CD8-positive, alpha-beta memory T cell (primary cell): Measurements from ENCODE around the gene ZBED4. TPM values are rescaled to one million over a fixed set of nuclear protein-coding genes. Genes with fewer than 3 reads are reported as not detected.

Source experiments
- CTCF ChIA-PET: fragments of 350-600 bp; sonication (Branson Sonifier 250); formaldehyde crosslinking; loops from one replicate; lab custom pipeline; 2021; ENCODE audit warnings: antibody characterized with exemption; lab: Charles Lee
- POLR2A ChIA-PET: fragments of 350-600 bp; sonication (Branson Sonifier 250); formaldehyde crosslinking; loops from one replicate; lab custom pipeline; 2021; ENCODE audit warnings: antibody characterized with exemption; lab: Charles Lee
- DNase-seq, 5 donors: peaks; one replicate each; pipeline versions ENCODE4 v3.0.0 to v3.0.0-alpha.2; 2020 to 2022; ENCODE audit warnings: mixed read lengths in 1 of 5
- H3K27ac ChIP-seq: one replicate; pipeline ENCODE4 v1.7.0; 2013; ENCODE audit warnings: low read depth, mild to moderate bottlenecking, low read length, moderate library complexity
- H3K27me3 ChIP-seq: 2 replicates; pipeline ENCODE4 v1.7.0; 2013; ENCODE audit warnings: low read length, mild to moderate bottlenecking; ENCODE audit not compliant: insufficient read depth, poor library complexity, severe bottlenecking
- H3K36me3 ChIP-seq: 2 replicates; pipeline ENCODE4 v1.7.0; 2013; ENCODE audit warnings: mild to moderate bottlenecking, low read length, moderate library complexity; ENCODE audit not compliant: insufficient read depth
- H3K4me1 ChIP-seq: 2 replicates; pipeline ENCODE4 v1.7.0; 2013; ENCODE audit warnings: mild to moderate bottlenecking, low read length, moderate library complexity; ENCODE audit not compliant: insufficient read depth
- H3K4me3 ChIP-seq: 2 replicates; pipeline ENCODE4 v1.7.0; 2013; ENCODE audit warnings: mild to moderate bottlenecking, low read length
- H3K9me3 ChIP-seq: 2 replicates; pipeline ENCODE4 v1.7.0; 2013; ENCODE audit warnings: mild to moderate bottlenecking, low read length
- H3K27ac Mint-ChIP-seq, 8 donors: one replicate each; pipeline ENCODE4 v1.8.0; 2020 to 2021; ENCODE audit warnings: mixed read lengths in 8 of 8, mild to moderate bottlenecking in 6 of 8, inconsistent platforms in 3 of 8, moderate library complexity in 3 of 8
- H3K27me3 Mint-ChIP-seq, 2 donors: one replicate each; pipeline ENCODE4 v1.8.0; 2020 to 2021; ENCODE audit warnings: mixed read lengths in 2 of 2, mild to moderate bottlenecking in 1 of 2, moderate library complexity in 1 of 2
- H3K36me3 Mint-ChIP-seq, 3 donors: one replicate each; pipeline ENCODE4 v1.8.0; 2020 to 2021; ENCODE audit warnings: mixed read lengths in 3 of 3, inconsistent platforms in 1 of 3, mild to moderate bottlenecking in 1 of 3
- H3K4me1 Mint-ChIP-seq, 3 donors: one replicate each; pipeline ENCODE4 v1.8.0; 2020 to 2021; ENCODE audit warnings: mixed read lengths in 3 of 3, inconsistent platforms in 1 of 3, mild to moderate bottlenecking in 1 of 3
- H3K4me3 Mint-ChIP-seq, 7 donors: one replicate each; pipeline ENCODE4 v1.8.0; 2020 to 2021; ENCODE audit warnings: mixed read lengths in 7 of 7, mild to moderate bottlenecking in 6 of 7, moderate library complexity in 4 of 7, inconsistent platforms in 2 of 7
- H3K9me3 Mint-ChIP-seq, 5 donors: one replicate each; pipeline ENCODE4 v1.8.0; 2020 to 2022; ENCODE audit warnings: mixed read lengths in 5 of 5, mild to moderate bottlenecking in 3 of 5, moderate library complexity in 2 of 5, inconsistent platforms in 1 of 5
- polyA plus RNA-seq: library from polyadenylated mRNA; unstranded; fragments of 300-500 nt; fragmentation: Illumina TruSeq; gene quantifications from one replicate; pipeline ENCODE4 v1.2.3, GENCODE V29; 2021
- total RNA-seq, 2 experiments: library from RNA; stranded (reverse); gene quantifications; one replicate each; pipeline ENCODE4 v1.2.3, GENCODE V29; 2021

ZBED4 gene
- total and polyA plus RNA-seq, 3 experiments from 2014 or later = 11.1 to 24.3 (median 24.2) TPM

GRCh38 chr22:49824185-49824925 lies 29.3 kb upstream of the ZBED4 start:
- Histone ChIP-seq H3K27ac (no peak overlapping the region), H3K4me1 (peaks cover 43% of the 10 kb centered on the region), H3K9me3 (no peaks in the 10 kb centered on the region), H3K4me3 (no peak overlapping the region), H3K36me3 (peaks cover 26% of the 10 kb centered on the region), H3K27me3 (no peaks in the 10 kb centered on the region)
- H3K4me3 Mint-ChIP-seq = peak overlapping the region; percentile 54 to 98 (median 93)
- H3K27ac Mint-ChIP-seq = peak overlapping the region in 7 of 8 donors; percentile 20 to 95 (median 71)
- no peaks in the 10 kb centered on the region for H3K9me3 Mint-ChIP-seq
- peaks cover 4 to 68% (median 11%) of the 10 kb centered on the region in 3 donors for H3K36me3 Mint-ChIP-seq
- peaks cover 41 to 71% (median 45%) of the 10 kb centered on the region in 3 donors for H3K4me1 Mint-ChIP-seq
- DNase-seq = no peak
- H3K27me3 Mint-ChIP-seq = peaks cover 0 to 4% of the 10 kb centered on the region in 2 donors
- POLR2A ChIA-PET = no interaction called here
- CTCF ChIA-PET = no interaction called here

- Mint-ChIP-seq H3K4me3 (peak overlapping the region; percentile 54 to 98 (median 93)), H3K36me3 (peaks cover 4 to 65% (median 13%) of the 10 kb centered on the region in 3 donors), H3K27me3 (peaks cover 0 to 4% of the 10 kb centered on the region in 2 donors), H3K27ac (peak overlapping the region in 7 of 8 donors; percentile 17 to 97 (median 76)), H3K9me3 (no peaks in the 10 kb centered on the region), H3K4me1 (peaks cover 43 to 74% (median 48%) of the 10 kb centered on the region in 3 donors)
- H3K36me3 ChIP-seq = peaks cover 25% of the 10 kb centered on the region
- H3K27me3 ChIP-seq = no peaks in the 10 kb centered on the region
- ChIA-PET POLR2A (no interaction called here), CTCF (interaction anchor here (1.8 kb wide), 1 partner anchor 91 kb away, joined by 4 read pairs; no protein-coding TSS in a partner anchor)
- no peak overlapping the region for H3K4me3 ChIP-seq
- DNase-seq = no peak
- peaks cover 43% of the 10 kb centered on the region for H3K4me1 ChIP-seq
- no peaks in the 10 kb centered on the region for H3K9me3 ChIP-seq
- no peak overlapping the region for H3K27ac ChIP-seq
Measured at GRCh38 chr22:49824936-49825335, 28.7 kb upstream of the ZBED4 start.

DNA sequence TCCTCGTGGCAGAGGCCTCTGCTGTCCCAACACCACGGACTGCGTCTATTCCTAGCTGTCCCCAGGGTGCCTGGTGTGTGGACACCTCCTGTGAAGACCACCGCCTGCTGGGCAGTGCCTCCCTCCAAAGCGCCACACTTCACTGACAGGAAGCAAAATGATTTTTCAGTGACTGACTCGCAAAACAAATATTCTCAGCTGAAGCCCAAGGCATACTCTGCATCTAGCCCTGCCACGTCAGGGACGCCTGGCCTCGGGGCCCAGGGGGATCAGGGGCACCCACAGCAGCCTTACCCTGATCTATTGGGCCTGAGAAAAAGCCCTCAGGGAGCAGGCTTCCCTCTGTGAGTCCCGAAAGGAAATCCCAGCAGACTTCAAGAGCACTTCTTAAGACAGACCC lies 28.2 kb upstream of the ZBED4 start:
- Mint-ChIP-seq H3K36me3 (peaks cover 4 to 60% (median 13%) of the 10 kb centered on the region in 3 donors), H3K27me3 (peaks cover 0 to 4% of the 10 kb centered on the region in 2 donors), H3K4me1 (peaks cover 40 to 71% (median 46%) of the 10 kb centered on the region in 3 donors), H3K27ac (peak overlapping the region; percentile 79 to 98 (median 96)), H3K4me3 (peak overlapping the region; percentile 91 to 98 (median 93)), H3K9me3 (no peaks in the 10 kb centered on the region)
- Histone ChIP-seq H3K36me3 (peaks cover 20% of the 10 kb centered on the region), H3K4me3 (peak overlapping the region; percentile 84), H3K27ac (peak overlapping the region; percentile 78), H3K9me3 (no peaks in the 10 kb centered on the region), H3K27me3 (no peaks in the 10 kb centered on the region), H3K4me1 (peaks cover 38% of the 10 kb centered on the region)
- no peak for DNase-seq
- ChIA-PET CTCF (interaction anchor here (0.9 to 1.8 kb wide), 5 partner anchors 12 to 205 kb away, joined by 3 to 6 read pairs (median 3); no protein-coding TSS in a partner anchor), POLR2A (interaction anchor here (0.6 to 1.4 kb wide), 2 partner anchors 23 to 30 kb away, joined by 4 to 5 read pairs; no protein-coding TSS in a partner anchor)

DNA sequence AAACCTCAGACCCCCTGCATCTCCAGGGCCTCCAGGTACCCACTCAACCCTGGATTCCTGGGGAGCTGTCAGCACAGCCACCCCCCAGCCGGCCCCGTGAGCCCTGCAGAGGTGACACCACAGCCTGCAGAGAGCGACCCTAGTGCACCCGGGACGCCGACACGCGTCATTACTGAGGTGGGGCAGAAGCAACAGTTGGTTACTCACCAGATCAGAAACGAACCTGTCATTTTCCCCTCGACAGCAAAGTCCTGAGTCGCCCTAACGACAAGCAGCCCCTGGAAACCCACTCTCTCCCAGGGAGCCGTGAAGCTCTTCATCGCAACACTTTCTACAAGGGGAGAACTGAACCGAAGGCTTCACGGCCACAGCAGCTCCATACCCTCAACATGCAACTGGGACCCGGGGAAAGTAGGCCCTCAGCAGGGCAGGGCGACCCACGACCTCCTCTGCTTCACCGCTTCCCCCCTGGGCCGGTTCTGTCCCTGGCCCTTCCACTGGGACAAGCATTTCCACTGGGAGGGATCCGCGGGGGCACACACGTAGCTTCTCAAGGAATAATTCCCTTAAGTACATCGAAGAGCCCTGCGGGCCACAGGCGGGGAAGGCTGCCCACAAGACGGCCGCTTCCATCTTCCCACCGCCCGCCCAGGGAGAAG lies 27.6 kb upstream of the ZBED4 start:
- Histone ChIP-seq H3K27me3 (no peaks in the 10 kb centered on the region), H3K27ac (peak overlapping the region; percentile 78), H3K4me1 (peaks cover 33% of the 10 kb centered on the region), H3K36me3 (peaks cover 14% of the 10 kb centered on the region), H3K9me3 (no peaks in the 10 kb centered on the region), H3K4me3 (peak overlapping the region; percentile 84)
- POLR2A ChIA-PET = interaction anchor here (0.6 to 1.4 kb wide), 4 partner anchors 23 to 92 kb away, joined by 4 to 5 read pairs (median 4); partner anchors contain the start of genes ALG12 and CRELD2
- Mint-ChIP-seq H3K27ac (peak overlapping the region; percentile 79 to 98 (median 96)), H3K4me1 (peaks cover 34 to 64% (median 40%) of the 10 kb centered on the region in 3 donors), H3K4me3 (peak overlapping the region; percentile 91 to 98 (median 93)), H3K36me3 (peaks cover 4 to 54% (median 11%) of the 10 kb centered on the region in 3 donors), H3K27me3 (peaks cover 0 to 4% of the 10 kb centered on the region in 2 donors), H3K9me3 (no peaks in the 10 kb centered on the region)
- DNase-seq = peak; percentile 44 to 84 (median 69)
- CTCF ChIA-PET = interaction anchor here (0.9 to 1.8 kb wide), 7 partner anchors 12 to 204 kb away, joined by 3 to 6 read pairs (median 3); no protein-coding TSS in a partner anchor

DNA sequence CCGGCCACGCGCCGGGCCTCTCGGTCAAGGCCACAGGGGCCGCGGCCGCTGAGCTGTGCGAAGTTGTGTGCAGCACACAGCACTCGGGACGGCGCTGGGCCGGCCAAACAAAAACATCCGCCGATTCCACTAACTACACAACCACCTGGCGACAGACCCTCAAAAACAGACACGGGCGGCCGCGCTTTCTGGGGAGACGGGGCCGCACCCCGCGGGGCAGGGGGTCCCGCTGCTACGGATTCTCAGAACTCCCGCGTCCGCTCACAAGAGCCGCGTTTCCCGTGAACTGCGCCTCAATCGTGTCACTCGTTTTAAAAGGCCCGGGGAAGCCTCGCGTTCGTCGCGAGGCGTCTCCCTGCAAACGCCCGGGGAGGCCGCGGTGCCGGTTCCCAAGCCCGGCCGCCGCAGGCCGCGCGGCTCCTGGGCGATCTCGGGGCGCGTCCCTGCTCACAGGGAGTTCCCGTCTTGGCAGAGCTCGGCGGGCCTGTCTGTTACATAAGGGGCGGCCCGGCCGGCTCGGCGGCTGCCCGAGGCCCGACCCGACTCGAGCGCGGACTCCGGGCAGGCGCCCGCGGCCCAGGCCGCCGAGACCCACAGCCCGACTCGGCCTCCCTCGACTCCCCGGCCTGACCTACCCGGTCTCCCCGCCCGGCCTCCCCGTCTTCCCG lies 26.9 kb upstream of the ZBED4 start:
- peak in 4 of 5 donors; percentile 30 to 64 (median 49) for DNase-seq
- Mint-ChIP-seq H3K27me3 (peaks cover 0 to 4% of the 10 kb centered on the region in 2 donors), H3K27ac (peak overlapping the region; percentile 79 to 98 (median 96)), H3K9me3 (no peaks in the 10 kb centered on the region), H3K4me1 (peaks cover 34 to 59% (median 39%) of the 10 kb centered on the region in 3 donors), H3K36me3 (peaks cover 4 to 47% (median 11%) of the 10 kb centered on the region in 3 donors), H3K4me3 (peak overlapping the region; percentile 91 to 98 (median 93))
- H3K27me3 ChIP-seq = no peaks in the 10 kb centered on the region
- ChIA-PET CTCF (interaction anchor here (0.9 to 1.8 kb wide), 6 partner anchors 12 to 204 kb away, joined by 3 to 6 read pairs (median 4); no protein-coding TSS in a partner anchor), POLR2A (interaction anchor here (0.6 to 1.4 kb wide), 4 partner anchors 14 to 91 kb away, joined by 3 to 5 read pairs (median 4); partner anchors contain the start of genes ALG12 and CRELD2)
- peaks cover 28% of the 10 kb centered on the region for H3K4me1 ChIP-seq
- no peaks in the 10 kb centered on the region for H3K9me3 ChIP-seq
- peak overlapping the region; percentile 78 for H3K27ac ChIP-seq
- peaks cover 11% of the 10 kb centered on the region for H3K36me3 ChIP-seq
- H3K4me3 ChIP-seq = peak overlapping the region; percentile 84

DNA sequence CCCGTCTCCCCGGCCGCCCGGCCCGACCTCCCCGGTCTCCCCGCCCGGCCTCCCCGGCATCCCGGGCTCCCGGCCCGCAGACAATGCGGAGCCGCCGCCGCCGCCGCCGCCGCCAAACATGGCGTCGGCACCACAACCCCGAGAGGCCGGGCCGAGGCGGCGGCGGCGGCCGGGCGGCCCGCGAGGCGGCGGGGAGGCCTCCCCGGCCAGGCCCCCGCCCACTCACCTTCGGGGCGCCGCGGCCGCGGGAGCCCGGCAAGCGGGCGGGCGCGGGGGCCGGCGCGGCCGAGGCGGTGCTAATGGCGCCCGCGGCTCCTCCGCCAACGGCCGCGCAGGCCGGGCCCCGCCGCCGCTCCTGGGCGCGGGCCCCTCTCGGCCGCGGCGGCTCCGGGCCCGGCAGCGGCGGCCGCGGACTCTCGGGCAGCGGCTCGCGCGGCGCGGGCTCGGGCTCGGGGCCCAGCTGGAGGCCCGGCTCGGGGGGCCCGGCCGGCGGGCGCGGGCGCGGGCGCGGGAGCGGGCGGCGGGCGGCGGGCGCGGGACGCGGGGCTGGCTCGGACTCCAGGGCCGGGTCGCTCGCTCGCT lies 26.3 kb upstream of the ZBED4 start:
- CTCF ChIA-PET = interaction anchor here (1.0 to 1.8 kb wide), 2 partner anchors 98 to 203 kb away, joined by 3 to 6 read pairs; no protein-coding TSS in a partner anchor
- Histone ChIP-seq H3K36me3 (peaks cover 11% of the 10 kb centered on the region), H3K4me1 (peaks cover 28% of the 10 kb centered on the region), H3K27ac (peak overlapping the region; percentile 78), H3K9me3 (no peaks in the 10 kb centered on the region), H3K27me3 (no peaks in the 10 kb centered on the region), H3K4me3 (no peak overlapping the region)
- POLR2A ChIA-PET = interaction anchor here (0.8 kb wide), 1 partner anchor 15 kb away, joined by 3 read pairs; no protein-coding TSS in a partner anchor
- H3K27me3 Mint-ChIP-seq = peaks cover 0 to 4% of the 10 kb centered on the region in 2 donors
- peaks cover 34 to 54% (median 39%) of the 10 kb centered on the region in 3 donors for H3K4me1 Mint-ChIP-seq
- H3K27ac Mint-ChIP-seq = no peak overlapping the region
- no peaks in the 10 kb centered on the region for H3K9me3 Mint-ChIP-seq
- peaks cover 4 to 42% (median 11%) of the 10 kb centered on the region in 3 donors for H3K36me3 Mint-ChIP-seq
- DNase-seq = peak in 2 of 5 donors; percentile 18 to 36
- H3K4me3 Mint-ChIP-seq = peak overlapping the region in 6 of 7 donors; percentile 24 to 93 (median 69)
